ENCODE measurements around the gene ZBP1. TPM values are rescaled to one million over a fixed set of nuclear protein-coding genes. Genes with fewer than 3 reads are reported as not detected.

Gene ZBP1
- total RNA-seq, 1 donor from 2014 or later = 0.44 TPM

DNA sequence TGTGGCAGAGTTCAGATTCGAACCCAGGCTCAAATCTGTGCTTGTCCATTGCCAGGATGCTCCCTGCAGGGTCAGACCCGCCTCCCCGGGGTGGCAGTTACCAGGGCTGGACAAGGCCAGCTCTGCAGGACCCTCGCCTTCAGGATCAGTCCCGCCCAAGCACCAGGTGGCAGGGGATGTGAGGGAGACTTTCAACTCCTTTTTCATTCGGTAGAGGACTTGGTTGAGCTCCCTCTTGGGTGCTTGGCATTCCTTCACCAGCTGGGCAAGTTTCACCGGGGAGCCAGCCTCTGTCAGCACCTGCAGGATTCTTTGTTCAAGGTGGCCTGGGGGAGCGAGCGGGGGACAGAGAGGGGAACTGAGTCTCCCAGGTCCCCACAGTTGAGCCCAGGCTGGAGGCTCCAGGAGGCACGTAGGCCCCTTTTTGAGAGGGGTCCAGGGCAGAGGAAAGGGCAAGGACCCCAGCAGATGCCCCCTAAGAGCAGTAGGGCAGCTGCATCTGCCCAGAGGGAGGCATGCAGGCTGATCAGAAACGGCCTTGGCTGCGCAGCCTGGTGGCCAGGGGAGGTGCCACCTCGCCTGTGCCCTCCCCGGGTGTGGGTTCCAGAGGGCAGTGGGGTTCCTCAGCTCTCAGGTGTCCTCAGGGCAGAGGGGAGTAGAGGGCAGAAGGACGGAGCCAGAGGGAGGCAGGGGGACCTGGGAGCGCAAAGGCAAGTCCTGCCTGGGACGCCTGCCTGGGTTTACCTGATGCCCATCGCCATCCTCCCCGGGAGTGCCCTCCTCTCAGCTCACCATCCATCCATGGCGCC is 3.9 kb downstream of the ZBP1 start:
- ATAC-seq = no peak

DNA sequence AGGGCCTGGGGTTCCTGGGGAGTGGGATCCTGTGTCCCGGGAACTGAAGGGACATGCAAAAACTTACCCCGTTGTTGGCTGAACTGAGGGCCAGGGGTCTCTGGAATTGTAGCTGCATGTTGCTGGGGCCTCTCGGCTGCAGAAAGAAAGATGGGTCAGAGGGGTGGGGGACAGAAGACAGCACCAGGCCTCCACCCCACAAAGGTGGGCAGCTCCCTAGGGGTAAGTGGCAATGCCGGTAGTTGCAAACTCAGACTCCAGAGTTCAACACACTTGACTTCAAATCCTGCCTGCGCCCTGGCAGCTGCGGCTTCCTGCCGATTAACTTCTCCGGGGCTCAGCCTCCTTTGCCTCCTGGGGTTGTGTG is 4.8 kb downstream of the ZBP1 start:
- no peak for ATAC-seq

DNA sequence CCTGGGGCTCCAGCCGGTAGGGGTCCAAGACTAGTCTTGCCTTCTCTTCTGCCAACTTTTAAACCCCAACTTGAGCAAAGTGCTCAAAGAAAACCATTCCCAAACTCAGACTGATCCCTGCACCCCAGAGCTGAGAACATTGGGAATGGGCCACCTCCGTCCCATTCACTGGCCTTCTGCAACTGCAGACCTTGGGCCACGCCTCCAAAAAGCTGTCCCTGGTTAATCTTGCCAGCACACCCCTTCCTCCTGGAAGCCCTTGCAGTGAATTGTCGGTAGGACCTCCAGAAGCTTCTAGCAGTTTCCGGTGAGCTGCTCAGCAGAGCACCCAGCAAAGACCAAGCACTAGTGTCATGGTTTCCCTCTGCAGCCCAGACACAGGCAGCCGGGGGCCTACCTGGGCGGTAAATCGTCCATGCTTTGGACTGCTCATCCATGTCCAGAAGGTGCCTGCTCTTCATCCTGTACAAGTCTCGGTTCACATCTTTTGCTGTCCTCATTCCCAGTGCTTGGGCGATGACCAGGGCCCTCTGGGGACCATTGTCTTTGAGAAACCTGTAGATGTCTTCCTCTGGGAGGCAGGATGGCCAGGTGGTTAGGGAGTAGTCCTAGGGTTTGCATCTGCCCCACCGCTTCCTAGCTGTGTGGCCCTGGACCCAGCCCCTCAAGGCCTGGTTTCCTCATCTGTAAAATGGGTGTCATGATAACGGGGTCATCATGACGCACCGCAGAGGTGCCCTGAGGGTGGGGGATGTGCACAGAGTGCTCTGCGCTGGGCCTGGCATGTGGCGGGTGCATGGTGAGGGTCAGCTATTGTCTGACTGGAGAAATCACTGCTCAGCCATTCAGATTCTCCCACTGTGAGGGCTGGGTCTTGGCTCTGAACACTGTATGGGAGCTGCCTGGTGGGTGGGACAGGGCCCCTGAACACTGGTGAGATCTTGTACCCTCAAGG is 5.5 kb downstream of the ZBP1 start:
- no peak for ATAC-seq

DNA sequence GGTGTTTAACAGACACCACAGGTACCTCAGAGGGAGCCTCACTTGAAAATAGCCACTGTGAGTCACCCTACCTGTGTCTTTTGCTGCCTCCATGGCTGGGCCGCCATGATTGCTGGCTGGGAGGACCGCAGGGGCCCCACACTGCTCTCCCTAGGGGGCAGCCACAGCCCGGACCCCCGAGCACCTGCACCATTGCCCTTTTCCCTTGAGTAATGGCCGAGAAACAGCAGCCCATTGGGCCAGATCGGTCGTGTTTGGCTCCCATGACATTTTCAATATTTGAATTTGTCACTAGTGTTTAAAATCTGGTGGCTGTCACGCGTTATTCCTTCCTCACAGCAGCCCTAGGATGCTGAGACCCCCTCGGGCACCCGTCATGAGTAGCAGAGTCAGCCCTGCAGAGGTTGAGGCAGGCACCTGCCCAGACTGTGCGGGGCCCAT is 6.7 kb downstream of the ZBP1 start:
- no peak for ATAC-seq

DNA sequence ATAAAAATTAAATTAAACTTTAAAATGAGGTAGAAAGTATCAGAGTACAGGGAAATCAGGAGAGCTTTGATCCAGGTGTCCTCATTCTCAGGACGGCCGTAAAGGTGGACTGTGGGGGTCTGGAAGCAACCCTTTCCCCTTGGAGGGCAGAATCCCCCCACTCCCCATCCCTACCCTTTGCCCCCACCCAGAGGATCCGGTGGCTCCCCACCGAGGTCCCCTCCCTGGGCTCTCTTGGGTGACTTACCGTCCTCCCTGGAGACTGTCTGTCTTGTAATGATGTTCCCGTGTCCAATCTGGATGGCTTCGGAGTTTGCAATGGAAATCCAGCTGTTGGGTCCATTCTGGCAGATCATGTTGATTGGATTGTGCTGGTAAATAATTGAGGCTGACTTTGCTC is 7.3 kb downstream of the ZBP1 start:
- no peak for ATAC-seq

DNA sequence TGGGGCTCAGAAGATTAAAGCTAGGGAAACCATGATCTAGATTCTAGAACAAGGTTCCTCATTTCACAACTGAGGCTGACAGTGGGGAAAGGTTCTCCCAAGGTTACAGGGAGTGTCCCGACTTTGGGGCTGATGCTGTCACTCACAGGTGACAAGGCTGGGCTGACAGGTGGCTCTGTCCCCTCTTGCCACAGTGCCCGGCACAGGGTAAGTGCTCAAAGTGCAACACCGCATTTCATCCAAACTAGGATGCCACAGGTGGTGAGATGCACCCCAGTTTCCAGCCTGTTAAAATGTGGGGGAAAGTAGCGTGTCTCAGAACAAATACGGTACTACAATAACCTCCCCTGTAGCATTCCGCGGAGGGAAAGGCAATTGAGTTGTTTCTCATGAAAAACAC is 7.8 kb downstream of the ZBP1 start:
- no peak for ATAC-seq

DNA sequence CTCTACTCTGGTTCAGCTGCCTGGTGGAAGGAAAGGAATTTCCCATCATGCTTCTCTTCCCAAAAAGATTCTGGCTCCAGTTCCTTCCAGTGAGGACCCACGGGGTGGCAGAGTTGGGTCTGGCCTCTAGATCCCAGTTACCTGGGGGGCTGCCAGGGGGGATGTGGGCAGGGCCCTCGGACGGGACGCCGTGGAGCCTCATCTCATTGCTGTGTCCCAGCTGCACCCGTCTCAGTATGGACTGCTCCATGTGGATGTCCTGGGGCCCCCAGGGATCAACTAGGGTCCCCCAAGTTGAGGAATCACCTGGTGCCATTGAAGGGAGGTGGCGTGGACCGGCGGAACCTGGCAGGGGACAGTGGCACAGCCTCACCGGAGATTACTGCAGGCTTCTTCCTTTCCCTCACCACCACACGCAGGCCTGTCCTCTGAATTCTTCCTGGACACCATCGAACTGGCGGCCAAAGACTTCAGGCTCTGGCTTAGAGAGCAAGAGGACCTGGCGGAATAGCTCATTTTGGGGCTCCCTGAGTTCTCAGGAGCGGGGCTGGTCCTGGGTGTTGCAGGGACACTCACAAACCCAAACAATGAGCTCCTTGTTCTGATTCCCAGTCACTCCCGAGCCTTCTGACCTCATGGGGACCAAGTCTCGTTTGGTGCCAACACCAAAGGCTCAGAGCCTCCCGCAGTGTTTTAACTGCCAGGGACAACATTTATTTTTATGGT is 8.5 kb downstream of the ZBP1 start:
- ATAC-seq = no peak

DNA sequence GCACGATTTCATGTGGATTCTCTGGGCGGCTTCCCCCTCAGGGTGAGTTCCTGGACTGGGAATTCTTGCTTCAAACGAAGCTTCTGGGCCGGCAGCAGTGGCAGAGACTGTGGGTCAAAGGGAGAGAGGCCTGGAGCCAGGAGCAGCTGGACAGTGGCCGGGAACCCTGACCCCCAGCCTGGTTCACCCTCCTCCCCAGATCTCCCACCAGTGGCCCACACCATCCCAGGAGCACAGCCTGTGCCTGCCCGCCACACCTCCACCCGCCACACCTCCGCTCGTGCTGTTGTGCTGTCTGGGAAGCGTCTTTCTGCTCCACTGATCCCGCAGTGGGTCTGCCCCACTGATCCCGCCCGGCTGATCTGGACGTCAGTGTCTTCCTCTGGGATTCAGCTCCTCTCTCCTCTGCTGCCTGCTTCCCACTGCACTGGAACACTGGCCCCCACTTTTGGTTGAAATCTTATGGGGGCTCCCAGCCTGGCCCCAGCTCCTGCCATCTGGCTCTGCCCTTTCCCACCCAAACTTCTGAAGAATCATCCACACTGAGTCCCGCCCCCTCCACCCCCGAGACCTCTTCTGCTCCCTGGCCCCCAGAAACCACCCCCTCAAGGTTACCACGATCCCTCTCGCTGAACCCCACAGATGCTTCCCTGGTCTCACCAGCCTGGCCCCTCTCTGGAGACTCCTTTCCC is 9.8 kb downstream of the ZBP1 start:
- no peak for ATAC-seq

DNA sequence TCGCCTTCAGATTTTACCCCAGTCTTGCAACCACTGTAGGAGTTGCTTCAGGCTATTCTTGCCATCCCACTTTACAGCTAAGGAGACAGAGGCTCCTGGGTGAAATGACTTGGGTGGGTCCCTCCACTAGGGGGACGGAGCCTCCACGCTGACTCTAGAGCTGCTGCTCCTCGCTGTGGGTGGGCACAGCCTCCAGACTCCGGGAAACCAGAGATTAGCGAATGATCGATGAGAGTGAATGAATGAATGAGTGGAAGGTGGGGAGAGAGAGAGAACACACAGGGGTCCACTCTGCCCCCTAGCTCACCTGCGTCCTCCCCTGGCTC is 10.4 kb downstream of the ZBP1 start:
- ATAC-seq = no peak

DNA sequence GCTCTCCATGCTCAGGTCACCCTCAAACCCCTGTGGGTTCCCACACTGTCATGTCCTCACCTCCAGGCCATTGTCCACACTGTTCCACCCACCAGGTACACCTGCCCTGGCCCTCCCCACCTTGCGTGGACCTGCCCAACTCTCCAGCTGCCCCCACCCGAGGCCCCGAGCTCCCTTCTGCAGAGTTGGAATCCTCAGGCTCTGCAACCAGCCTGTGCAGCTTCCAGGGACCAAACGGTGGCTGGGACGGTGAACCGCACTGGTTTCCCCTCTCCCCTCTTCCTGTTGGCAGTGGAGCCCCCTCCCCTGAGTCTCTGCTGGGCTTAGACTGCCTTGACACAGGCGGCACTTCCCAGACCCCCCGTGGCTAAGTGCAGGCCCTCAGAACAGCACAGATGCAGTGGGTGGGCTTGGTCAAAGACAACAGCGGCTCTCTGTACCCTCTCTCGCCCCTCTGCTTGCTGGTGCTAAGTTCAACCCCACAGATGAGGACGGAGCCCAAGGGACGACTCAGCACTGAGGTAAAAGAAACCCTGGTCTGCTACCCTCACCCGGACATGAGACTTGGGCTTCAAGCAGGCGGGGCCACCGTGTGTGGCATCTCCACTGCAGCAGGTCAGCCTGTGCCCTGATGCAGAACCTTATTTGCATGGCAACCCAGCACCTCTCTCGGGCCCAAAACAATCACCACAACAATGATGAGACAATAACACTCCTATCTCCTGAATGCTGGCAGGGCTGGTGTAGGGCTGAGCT is 11.0 kb downstream of the ZBP1 start:
- ATAC-seq = no peak

DNA sequence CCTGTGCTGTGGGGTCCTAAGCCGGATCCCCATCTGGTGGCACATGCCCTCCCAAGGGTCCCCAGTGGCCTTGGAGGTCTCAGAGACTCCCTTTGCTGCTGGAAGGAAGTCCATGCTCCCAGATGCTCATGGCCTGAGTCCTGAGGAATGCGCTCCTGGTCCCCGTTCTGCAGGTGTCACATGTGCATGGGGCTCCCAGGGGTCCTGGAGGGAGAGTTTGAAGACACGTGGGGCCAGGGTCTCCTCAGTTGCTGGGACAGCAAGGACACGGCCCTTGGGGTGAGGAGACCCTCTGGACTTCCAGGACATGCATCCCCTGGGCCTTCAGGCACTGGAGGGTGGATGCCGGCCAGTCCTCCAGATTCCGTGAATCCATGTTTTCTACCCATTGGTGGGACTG is 11.7 kb downstream of the ZBP1 start:
- no peak for ATAC-seq

DNA sequence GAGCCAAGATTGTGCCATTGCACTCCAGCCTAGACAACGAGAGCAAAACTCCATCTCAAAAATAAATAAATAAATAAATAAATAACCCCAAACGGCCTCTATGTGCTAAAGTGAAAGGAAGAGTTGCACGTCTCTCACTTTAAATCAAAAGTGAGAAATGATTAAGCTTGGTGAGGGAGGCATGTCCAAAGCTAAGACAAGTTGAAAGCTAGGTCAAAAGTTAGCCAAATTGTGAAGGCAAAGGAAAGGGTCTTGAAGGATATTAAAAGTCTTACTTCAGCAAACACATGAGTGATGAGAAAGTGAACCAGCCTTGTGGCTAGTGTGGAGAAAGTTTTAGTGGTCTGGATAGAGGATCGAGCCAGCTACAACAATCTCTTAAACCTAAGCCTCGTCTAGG is 14.3 kb downstream of the ZBP1 start:
- ATAC-seq = no peak

DNA sequence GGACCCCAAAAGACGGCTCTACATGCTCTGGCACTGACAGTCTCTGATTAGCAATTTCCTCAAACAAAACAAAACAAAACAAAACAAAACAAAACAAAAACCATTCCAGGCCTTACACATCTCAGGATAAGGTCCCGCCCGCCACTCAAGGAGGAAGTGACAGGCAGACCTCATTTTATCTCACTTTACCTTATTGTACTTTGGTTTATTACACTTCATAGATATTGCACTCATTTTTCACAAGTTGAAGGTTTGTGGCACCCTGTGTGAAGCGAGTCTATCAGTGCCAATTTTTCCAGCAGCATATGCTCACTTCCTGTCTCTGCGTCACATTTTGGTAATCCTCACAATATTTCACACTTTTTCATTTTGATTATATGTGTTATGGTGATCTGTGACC is 15.2 kb downstream of the ZBP1 start:
- ATAC-seq = no peak

DNA sequence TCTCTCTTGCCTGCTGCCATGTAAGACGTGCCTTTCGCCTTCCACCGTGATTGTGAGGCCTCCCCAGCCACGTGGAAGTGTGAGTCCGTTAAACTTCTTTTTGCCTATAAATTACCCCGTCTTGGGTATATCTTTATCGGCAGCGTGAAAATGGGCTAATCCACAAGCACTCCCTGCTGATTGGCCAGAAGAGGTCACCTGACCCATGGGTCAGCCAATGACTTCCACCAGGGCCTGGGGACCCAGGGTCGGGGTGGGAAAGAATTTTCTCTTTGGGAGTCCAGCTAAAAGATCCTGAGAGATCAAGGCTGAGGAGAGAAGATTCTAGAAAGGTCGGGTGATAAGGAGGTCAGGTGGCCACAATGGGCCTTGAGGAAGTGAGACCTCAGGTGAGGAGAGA is 17.1 kb downstream of the ZBP1 start:
- no peak for ATAC-seq

DNA sequence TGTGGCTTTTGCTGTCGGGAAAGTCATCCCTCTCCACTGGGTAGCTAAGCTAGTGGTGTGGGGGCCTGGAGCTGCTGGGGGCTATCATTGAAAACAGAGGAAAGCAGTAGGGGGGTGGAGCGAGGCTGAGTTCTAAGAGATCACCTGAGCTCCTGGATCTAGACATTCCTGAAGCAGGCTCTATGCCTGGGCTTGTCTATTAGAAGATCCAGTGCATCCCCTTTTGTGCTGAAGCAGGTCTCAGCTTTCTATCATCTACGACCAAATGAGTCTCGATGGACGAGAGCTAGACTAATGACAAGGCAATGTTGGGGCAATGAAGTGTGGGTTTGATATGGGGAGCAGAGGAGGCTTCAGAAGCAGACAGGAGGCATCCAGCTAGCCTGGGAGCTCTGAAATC is 18.5 kb downstream of the ZBP1 start:
- ATAC-seq = no peak

DNA sequence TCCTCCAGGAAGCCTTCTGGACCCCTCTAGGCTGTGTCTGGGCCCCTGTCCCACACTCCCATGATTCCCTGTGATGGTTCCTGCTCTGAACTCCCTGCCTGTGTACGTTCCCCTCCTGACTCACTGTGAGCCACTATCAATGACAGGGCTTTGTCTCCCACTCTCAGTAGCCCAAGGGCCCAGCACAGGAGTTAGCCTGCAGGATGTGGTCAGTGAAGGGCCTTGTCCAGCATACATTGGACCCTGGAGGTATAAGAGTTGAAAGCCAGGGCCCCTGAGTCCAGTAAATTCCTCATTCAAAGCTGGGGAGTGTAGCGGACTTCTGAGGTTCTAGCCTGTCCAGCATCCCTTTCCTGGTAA is 19.0 kb downstream of the ZBP1 start:
- ATAC-seq = no peak

DNA sequence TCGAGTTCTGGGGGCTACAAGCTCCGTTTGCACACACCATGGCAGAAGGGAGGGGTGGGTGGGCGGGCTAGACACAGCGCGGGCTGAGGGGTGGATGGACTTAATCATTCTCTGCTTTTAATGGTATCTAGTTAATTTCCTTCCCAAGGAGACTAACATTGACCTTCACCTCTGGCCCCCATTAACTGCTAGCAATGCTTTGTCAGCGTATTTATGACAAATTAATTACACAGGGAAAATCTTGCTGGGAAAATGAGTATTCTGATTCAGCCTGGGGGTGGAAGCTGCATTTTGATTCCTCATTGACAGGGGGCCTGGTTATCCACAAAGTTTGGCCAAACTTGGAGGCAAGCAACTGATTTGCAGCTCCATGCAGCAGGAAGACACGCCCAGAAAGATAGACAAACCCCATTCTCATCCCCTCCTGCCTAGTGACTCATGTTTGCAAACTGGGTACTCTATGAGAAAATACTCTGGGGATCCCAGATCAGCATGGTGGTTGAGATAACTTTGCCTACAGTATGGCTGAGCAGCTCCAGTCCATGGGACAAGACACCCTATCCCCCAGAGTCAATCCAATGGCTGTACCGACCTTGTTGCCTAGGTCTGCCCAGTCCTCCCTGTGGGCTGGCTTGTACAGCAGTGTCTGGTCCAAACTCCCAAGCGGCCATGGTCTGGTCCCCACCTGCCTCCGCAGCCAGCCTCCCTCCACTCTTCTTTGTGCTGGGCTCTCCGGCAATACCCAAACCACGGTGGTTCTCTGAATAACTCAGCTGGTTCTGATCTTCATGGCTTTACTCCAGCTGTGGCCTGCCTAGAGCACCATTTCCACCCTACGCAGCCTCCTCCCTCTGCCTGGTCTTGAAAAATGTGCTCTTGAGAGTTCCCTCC is 19.7 kb downstream of the ZBP1 start:
- no peak for ATAC-seq

DNA sequence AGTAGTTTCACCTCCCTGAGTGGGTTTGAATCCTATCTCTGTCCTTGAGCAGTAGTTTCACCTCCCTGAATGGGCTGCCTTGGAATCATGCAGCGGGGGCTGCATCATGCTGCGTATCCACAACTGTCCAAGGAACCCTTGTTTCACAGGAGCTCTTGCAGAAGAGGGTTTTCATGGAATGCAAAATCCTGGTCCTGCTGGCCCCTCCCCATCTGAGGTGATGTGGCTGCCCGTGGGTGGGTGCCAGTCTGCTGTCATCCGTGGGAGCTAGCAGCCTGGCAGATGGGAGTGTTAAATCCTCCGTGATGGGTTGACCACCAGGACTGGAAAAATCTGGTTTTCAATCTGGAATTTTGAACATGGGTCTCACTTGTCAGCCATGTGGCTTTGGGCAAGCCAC is 21.7 kb downstream of the ZBP1 start:
- no peak for ATAC-seq

DNA sequence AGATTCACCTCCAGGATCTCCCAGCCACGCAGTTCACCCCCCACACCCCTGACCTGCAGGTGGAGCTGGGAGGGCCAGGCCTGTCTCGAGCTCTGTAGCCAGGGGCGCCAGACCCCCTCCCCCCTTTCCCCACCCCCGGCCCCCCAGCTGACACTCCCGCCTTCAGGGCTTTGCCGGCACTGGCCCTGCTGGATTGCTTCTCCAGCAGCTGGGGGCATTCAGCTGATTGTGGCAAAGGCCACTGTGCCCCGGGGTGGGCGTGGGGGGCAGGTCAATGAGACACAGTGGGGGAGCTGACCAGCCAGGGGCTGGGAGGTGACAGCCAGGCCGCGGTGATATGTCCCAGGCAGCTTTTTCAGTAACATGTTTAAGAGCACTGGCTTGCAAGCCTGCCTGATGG is 22.2 kb downstream of the ZBP1 start:
- no peak for ATAC-seq

DNA sequence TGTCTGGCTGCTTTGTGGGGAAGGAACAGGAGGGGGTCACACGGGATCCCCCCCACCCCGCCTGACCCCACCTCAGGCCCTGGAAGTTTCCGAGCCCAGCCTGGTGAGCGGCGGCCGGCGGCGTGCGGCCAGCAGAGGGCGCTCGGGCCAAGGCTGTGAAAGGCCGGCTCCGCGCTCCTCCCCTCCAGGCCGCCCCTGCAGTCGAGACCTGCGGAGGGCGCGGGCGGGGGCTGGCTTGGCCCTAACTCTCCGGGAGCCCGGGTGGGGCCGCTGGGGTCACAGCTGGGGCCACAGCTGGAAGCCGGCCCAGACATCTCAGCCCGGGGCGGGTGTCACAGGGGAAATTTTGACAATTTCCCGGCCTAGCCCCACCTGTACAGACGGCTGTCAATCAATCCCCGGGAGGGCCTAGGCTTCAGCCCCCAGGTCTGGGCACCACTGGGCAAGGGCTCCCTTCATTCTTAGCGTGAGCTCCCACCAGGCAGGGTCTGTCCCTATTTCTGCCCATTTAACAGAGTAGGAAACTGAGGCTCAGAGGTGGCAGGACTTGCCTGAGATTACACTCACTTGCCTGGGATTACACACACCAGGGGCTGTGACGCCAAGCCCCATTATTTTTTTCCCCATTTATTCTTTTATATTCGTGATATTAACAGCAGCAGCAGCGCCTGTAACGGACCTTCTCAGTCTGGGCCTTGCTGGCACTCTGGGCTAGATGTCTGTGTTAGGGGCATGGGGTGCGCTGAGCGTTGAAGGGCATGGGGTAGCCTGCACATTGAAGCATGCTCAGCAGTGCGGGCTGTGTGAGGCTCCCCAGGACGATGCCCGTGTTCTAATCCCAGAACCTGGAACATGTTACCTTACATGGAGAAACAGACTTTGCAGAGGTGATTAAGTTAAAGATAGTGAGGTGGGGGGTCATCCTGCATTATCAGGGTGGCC is 23.0 kb downstream of the ZBP1 start:
- peak; percentile 66 for ATAC-seq

Data from esophagus mucosa (tissue), 1 donor.